Activated T-cell treated with anti-CD3 and anti-CD28 coated beads, Interleukin-2, amount 50 U/mL, for 24 hours (primary cell): Measurements from ENCODE around the gene SLC25A33.
A peak's percentile ranks its signal among the peaks of the same experiment; 100 is the strongest.
"Not testable (repeated sequence)": the region's sequence is repeated elsewhere in the genome, so short reads cannot be mapped to it uniquely, and the experiment has no call there.

Experiments
- DNase-seq: peaks from one replicate; pipeline ENCODE4 v3.0.0-alpha.2; 2020
- H3K27ac Mint-ChIP-seq: 2 replicates; pipeline ENCODE4 v1.8.0; 2020; ENCODE audit warnings: mild to moderate bottlenecking, mixed read lengths
- H3K27me3 Mint-ChIP-seq: 2 replicates; pipeline ENCODE4 v1.8.0; 2020; ENCODE audit warnings: mixed read lengths
- H3K36me3 Mint-ChIP-seq: 2 replicates; pipeline ENCODE4 v1.8.0; 2020; ENCODE audit warnings: low read depth, mixed read lengths
- H3K4me1 Mint-ChIP-seq: 2 replicates; pipeline ENCODE4 v1.8.0; 2020; ENCODE audit warnings: low read depth, mixed read lengths
- H3K4me3 Mint-ChIP-seq: 2 replicates; pipeline ENCODE4 v1.8.0; 2020; ENCODE audit warnings: mild to moderate bottlenecking, moderate library complexity, mixed read lengths
- H3K9me3 Mint-ChIP-seq: 2 replicates; pipeline ENCODE4 v1.8.0; 2020; ENCODE audit warnings: mixed read lengths

Gene SLC25A33

DNA sequence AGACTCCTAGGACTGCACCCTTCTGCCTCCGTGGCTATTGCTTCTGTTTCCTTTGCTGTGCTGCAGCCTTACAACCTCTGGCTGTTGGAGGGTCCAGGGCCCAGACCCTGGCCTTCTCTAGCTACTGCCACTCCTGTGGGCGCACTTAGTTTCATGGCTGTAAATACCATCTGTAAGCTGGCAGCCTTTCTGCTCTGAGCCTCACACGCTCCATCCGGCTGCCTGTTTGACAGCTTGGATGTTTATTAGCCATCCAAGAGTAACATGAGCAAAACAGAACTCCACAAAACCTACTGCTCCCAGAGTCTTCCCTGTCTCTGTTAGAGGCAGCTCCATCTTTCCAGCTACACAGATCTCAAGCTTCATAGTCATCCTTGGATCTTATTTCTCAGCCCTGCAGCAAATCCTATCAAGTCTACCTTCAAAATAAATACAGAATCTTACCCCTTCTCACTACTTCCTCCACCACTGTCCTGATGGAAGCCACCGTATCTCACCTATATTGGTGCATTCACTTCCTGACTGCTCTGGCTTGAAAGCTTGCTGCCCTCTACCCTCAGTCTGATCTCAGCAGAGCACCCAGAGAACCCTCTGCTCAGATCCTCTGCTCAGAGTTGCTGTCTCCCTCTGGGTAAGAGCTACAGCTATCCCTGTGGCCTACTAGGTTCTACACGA, 19.1 kb downstream of the SLC25A33 start:
- Mint-ChIP-seq H3K27me3 (no peaks in the 10 kb centered on the region), H3K27ac (peak overlapping the region; percentile 4), H3K36me3 (peaks cover 84% of the 10 kb centered on the region), H3K9me3 (no peaks in the 10 kb centered on the region), H3K4me3 (no peak overlapping the region), H3K4me1 (peaks cover 37% of the 10 kb centered on the region)
- DNase-seq: no peak

- H3K27ac Mint-ChIP-seq: peak overlapping the region; percentile 4
- no peaks in the 10 kb centered on the region for H3K9me3 Mint-ChIP-seq
- H3K36me3 Mint-ChIP-seq: peaks cover 85% of the 10 kb centered on the region
- H3K27me3 Mint-ChIP-seq: no peaks in the 10 kb centered on the region
- no peak for DNase-seq
- H3K4me1 Mint-ChIP-seq: peaks cover 37% of the 10 kb centered on the region
- no peak overlapping the region for H3K4me3 Mint-ChIP-seq
Observed at GRCh38 chr1:9558946-9559545, 19.8 kb downstream of the SLC25A33 start.

DNA sequence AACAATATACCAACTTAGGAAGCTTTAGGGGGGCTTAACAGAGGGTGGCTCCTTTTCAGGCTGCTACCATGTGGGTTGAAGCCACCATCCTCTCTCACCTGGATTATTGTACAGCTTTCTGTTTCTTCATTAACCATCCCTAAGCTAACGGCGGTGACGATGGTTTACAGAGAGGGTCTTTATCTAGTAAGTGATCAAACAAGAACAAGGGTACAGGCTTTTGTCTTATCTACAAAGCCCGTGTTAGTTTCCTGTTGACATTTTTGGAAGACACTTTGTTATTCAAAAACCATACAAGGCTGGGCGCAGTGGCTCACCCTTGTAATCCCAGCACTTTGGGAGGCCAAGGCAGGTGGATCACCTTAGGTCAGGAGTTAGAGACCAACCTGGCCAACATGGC, 20.4 kb downstream of the SLC25A33 start:
- H3K36me3 Mint-ChIP-seq: peaks cover 83% of the 10 kb centered on the region
- no peak for DNase-seq
- peaks cover 37% of the 10 kb centered on the region for H3K4me1 Mint-ChIP-seq

DNA sequence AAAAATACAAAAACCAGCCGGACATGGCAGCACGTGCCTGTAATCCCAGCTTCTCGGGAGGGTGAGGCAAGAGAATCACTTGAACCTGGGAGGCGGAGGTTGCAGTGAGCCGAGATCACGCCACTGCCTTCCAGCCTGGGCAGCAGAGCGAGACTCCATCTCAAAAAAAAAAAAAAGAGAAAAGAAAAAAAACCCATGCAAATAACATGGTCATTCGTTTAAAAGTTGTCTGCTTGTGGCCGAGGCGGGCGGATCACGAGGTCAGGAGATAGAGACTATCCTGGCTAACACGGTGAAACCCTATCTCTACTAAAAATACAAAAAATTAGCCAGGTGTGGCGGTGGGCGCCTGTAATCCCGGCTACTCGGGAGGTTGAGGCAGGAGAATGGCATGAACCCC, 20.8 kb downstream of the SLC25A33 start:
- not testable (repeated sequence) for H3K27ac Mint-ChIP-seq, H3K9me3 Mint-ChIP-seq, H3K4me3 Mint-ChIP-seq, H3K27me3 Mint-ChIP-seq, DNase-seq
- Mint-ChIP-seq H3K36me3 (peaks cover 81% of the 10 kb centered on the region), H3K4me1 (peaks cover 37% of the 10 kb centered on the region)

More for the DNA sequence above, 20.4 kb downstream of the SLC25A33 start:
- Mint-ChIP-seq H3K27me3 (no peaks in the 10 kb centered on the region), H3K9me3 (no peaks in the 10 kb centered on the region), H3K4me3 (no peak overlapping the region), H3K27ac (peak overlapping the region; percentile 40)

DNA sequence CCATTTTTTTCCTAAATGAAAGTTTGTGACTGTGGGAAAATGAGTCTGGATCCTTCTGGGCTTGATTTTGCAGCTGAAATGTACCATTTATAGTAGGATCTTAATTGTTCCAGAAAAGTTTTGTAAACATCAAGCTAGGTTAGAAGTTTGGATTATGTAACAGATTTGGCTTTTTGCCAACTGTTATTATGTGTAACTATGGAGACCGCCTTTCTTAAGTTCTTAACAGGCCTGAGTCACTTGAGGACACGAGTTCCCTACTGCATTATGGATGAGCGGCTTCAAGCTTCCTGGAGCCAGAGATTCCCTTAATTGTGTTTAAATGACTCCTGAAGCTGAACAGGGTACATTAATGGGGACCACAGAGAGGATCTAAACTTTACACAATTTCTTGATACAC, 22.2 kb downstream of the SLC25A33 start:
- Mint-ChIP-seq H3K27ac (no peak overlapping the region), H3K36me3 (peaks cover 74% of the 10 kb centered on the region), H3K9me3 (no peaks in the 10 kb centered on the region), H3K4me3 (no peak overlapping the region), H3K4me1 (peaks cover 33% of the 10 kb centered on the region), H3K27me3 (no peaks in the 10 kb centered on the region)
- DNase-seq: no peak

DNA sequence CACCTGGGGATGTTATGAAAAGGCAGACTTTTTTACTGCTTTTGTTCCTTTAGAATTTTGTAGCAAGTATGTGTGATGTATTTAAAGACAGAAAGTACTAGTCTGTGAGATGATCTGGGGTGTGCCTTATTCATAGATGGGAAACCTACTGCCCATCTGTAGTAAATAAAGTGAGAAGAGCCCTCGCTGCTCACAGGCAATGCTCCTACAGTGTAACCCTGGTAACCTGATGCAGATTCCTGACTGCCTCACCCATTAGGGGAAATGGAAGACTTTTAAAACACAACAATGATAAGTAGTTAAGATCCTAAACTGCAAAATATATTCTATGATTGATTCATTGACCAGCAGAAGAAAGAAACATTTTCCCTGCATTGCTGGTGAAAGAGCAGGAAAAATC, 30.0 kb downstream of the SLC25A33 start:
- Mint-ChIP-seq H3K27me3 (no peaks in the 10 kb centered on the region), H3K9me3 (no peaks in the 10 kb centered on the region), H3K4me1 (no peaks in the 10 kb centered on the region), H3K36me3 (peaks cover 33% of the 10 kb centered on the region), H3K27ac (no peak overlapping the region), H3K4me3 (no peak overlapping the region)
- no peak for DNase-seq

DNA sequence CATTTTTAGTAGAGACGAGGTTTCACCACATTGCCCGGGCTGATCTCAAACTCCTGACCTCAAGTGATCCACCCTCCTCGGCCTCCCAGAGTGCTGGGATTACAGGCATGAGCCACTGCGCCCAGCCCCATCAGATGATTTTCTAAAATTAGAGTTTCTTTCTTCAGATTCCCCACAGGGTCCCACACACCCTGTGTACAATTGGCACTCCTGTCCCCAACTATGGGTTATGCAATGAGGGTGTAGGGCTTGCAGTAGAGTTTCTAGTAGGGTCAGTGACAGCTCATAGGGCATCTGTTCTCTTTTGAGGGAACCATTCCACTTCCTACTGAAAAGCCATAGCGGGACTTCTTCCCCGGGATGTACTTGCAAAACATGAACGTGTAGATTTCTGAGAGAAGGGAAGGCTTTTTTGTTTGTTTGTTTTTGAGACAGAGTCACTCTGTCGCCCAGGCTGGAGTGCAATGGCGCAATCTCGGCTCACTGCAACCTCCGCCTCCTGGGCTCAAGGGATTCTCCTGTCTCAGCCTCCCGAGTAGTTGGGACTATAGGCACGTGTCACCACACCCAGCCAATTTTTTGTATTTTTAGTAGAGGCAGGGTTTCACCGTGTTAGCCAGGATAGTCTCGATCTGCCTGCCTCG, 31.7 kb downstream of the SLC25A33 start:
- H3K36me3 Mint-ChIP-seq: peaks cover 36% of the 10 kb centered on the region
- not testable (repeated sequence) for DNase-seq, H3K27ac Mint-ChIP-seq, H3K9me3 Mint-ChIP-seq, H3K4me1 Mint-ChIP-seq, H3K4me3 Mint-ChIP-seq, H3K27me3 Mint-ChIP-seq

DNA sequence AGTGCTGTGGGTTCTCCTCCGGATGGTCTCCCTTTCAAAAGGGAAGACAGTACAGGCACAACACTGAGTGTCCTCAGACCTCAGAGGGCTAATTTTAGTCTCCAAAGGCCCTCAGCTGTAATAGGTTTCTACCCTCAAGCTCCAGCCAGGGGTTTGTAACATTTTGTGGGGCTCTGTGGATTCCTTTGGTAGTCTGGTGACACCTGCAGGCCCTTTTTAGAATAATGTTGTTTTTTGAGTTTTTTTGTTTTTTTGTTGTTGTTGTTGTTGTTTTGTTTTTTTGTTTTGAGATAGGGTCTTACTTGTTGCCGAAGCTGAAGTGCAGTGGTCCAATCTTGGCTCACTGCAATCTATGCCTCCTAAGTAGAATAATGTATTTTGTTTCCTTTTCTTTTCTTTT, 34.5 kb downstream of the SLC25A33 start:
- no peak for DNase-seq
- Mint-ChIP-seq H3K36me3 (peaks cover 38% of the 10 kb centered on the region), H3K4me3 (no peak overlapping the region), H3K27me3 (no peaks in the 10 kb centered on the region), H3K4me1 (no peaks in the 10 kb centered on the region), H3K27ac (no peak overlapping the region), H3K9me3 (no peaks in the 10 kb centered on the region)

DNA sequence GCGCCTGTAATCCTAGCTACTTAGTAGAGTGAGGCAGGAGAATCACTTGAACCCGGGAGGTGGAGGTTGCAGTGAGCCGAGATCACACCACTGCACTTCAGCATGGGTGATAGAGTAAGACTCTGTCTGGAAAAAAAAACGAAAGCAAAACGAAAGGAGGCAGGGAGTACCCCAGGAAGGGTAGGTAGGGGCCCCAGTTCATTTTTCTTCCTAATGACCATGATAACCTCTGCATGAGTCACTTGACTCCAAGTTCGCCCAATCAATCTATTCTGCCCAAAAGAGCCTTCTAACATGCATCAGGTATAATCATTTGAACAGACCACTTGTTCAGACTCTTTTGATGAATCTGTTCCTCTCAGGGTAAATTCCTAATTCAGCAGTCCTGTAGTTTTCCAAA, 36.2 kb downstream of the SLC25A33 start:
- H3K27me3 Mint-ChIP-seq: no peaks in the 10 kb centered on the region
- peaks cover 53% of the 10 kb centered on the region for H3K36me3 Mint-ChIP-seq
- no peak overlapping the region for H3K27ac Mint-ChIP-seq
- H3K9me3 Mint-ChIP-seq: no peaks in the 10 kb centered on the region
- H3K4me1 Mint-ChIP-seq: no peaks in the 10 kb centered on the region
- DNase-seq: no peak
- H3K4me3 Mint-ChIP-seq: no peak overlapping the region

GRCh38 chr1:9576903-9577302, 37.6 kb downstream of the SLC25A33 start:
- no peak for DNase-seq
- Mint-ChIP-seq H3K36me3 (peaks cover 62% of the 10 kb centered on the region), H3K9me3 (no peaks in the 10 kb centered on the region), H3K4me1 (no peaks in the 10 kb centered on the region), H3K4me3 (no peak overlapping the region), H3K27me3 (no peaks in the 10 kb centered on the region), H3K27ac (no peak overlapping the region)

DNA sequence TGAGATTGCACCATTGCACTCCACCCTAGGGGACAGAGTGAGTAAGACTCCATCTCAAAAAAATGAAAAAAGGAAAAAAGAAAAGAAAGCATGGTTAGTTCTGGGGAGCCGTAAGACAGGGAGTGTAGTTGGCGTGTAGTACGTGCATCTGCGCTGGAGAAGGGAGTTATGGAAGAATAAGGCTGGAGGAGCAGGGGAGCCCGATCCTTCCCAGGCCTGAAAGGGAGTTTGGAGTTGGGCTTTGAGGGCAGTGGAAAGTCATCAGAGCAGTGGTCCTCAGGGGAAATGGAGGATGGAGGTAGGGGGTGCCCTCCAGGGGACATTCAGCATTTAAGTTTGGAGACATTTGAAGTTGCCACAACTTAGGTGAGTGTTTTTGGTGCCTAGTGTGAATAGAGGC, 38.2 kb downstream of the SLC25A33 start:
- Mint-ChIP-seq H3K9me3 (no peaks in the 10 kb centered on the region), H3K36me3 (peaks cover 67% of the 10 kb centered on the region), H3K27ac (no peak overlapping the region), H3K4me1 (no peaks in the 10 kb centered on the region), H3K27me3 (no peaks in the 10 kb centered on the region), H3K4me3 (no peak overlapping the region)
- DNase-seq: no peak

GRCh38 chr1:9580942-9581341, 41.7 kb downstream of the SLC25A33 start:
- no peak overlapping the region for H3K4me3 Mint-ChIP-seq
- no peaks in the 10 kb centered on the region for H3K27me3 Mint-ChIP-seq
- H3K9me3 Mint-ChIP-seq: no peaks in the 10 kb centered on the region
- DNase-seq: no peak
- H3K27ac Mint-ChIP-seq: no peak overlapping the region
- H3K36me3 Mint-ChIP-seq: peaks cover 84% of the 10 kb centered on the region
- H3K4me1 Mint-ChIP-seq: no peaks in the 10 kb centered on the region

- H3K9me3 Mint-ChIP-seq: no peaks in the 10 kb centered on the region
- DNase-seq: no peak
- H3K4me3 Mint-ChIP-seq: no peak overlapping the region
- H3K36me3 Mint-ChIP-seq: peaks cover 51% of the 10 kb centered on the region
- H3K27me3 Mint-ChIP-seq: no peaks in the 10 kb centered on the region
- no peak overlapping the region for H3K27ac Mint-ChIP-seq
- H3K4me1 Mint-ChIP-seq: peaks cover 20% of the 10 kb centered on the region
Observed at GRCh38 chr1:9586147-9586766, 47.0 kb downstream of the SLC25A33 start.

DNA sequence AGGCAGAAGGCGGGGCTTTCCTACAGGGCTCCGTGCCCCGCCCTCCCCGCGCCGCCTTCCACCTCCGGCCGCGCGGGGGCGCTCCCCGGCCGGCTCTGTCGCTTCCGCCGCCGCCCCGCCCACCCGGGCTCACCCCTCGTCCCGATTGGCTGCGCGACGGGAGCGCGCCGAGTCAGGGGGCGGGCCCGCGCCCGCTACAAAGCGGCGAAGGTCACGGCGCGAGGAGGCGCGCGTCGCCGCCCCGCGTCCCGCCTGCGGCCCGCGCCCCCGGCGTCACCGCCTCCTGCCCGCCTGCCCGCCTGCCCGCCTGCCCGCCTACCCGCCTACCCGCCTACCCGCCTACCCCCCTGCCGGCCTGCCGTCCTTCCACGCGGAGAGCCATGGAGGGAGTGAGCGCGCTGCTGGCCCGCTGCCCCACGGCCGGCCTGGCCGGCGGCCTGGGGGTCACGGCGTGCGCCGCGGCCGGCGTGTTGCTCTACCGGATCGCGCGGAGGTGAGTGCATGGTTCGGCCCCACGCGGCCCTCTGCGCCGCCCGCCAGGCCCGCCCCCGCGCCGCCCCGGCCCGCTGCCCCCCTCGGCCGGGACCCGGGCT, 49.4 kb downstream of the SLC25A33 start, which contains the start of gene TMEM201:
TSS of gene TMEM201 (plus strand) at position 361 of the 593 bp plus-strand sequence. CDS start at position 381, 20 bp downstream.
- peaks cover 42% of the 10 kb centered on the region for H3K4me1 Mint-ChIP-seq
- peak within 1 kb of the TSS; percentile 60 for H3K27ac Mint-ChIP-seq
- peak within 1 kb of the TSS; percentile 83 for H3K4me3 Mint-ChIP-seq
- peaks cover 42% of the 10 kb centered on the region for H3K36me3 Mint-ChIP-seq
- no peaks in the 10 kb centered on the region for H3K27me3 Mint-ChIP-seq
- no peaks in the 10 kb centered on the region for H3K9me3 Mint-ChIP-seq
- DNase-seq: peak; percentile 96
